B cell (primary cell): ENCODE results near the gene SFR1. TPM values are rescaled to one million over a fixed set of nuclear protein-coding genes. Genes with fewer than 3 reads are reported as not detected.

Experiments
- ATAC-seq: fragments of 200-7000 bp; cut with Tn5 transposase; one replicate; pipeline ENCODE4 v1.10.0; 2021; ENCODE audit warnings: low read depth, mild to moderate bottlenecking, moderate number of reproducible peaks, moderate library complexity
- CTCF ChIA-PET: fragments of 350-600 bp; sonication (Branson Sonifier 250); formaldehyde crosslinking; loops from one replicate; lab custom pipeline; 2021; ENCODE audit warnings: antibody characterized with exemption, inconsistent platforms; lab: Charles Lee
- POLR2A ChIA-PET: fragments of 350-600 bp; sonication (Branson Sonifier 250); formaldehyde crosslinking; loops from one replicate; lab custom pipeline; 2021; ENCODE audit warnings: antibody characterized with exemption; lab: Charles Lee
- DNase-seq: peaks from one replicate; pipeline ENCODE4 v3.0.0; 2013
- H2AFZ ChIP-seq: 2 replicates; pipeline ENCODE4 v1.6.1; 2012; ENCODE audit warnings: mild to moderate bottlenecking, low read depth, low read length; ENCODE audit not compliant: insufficient read depth, poor library complexity, severe bottlenecking
- H3K27ac ChIP-seq, 2 donors: 1 replicate in 1 of 2; 2 replicates in 1 of 2; pipeline ENCODE4 v1.5.1; 2012 to 2013; ENCODE audit warnings: low read length in 2 of 2, mild to moderate bottlenecking in 2 of 2, moderate library complexity in 1 of 2
- H3K27me3 ChIP-seq, 4 experiments: fragments of 200-600 bp in 1 of 4; sonication (generic) in 1 of 4; replicated peaks in 1 of 4; 1 replicate in 2 of 4; 2 replicates in 2 of 4; pipeline versions ENCODE4 v1.6.1 to v1.7.0; 2013 to 2016; ENCODE audit warnings: low read length in 3 of 4, mild to moderate bottlenecking in 2 of 4, mixed read lengths in 1 of 4, moderate library complexity in 1 of 4; ENCODE audit not compliant: insufficient read depth in 4 of 4, control insufficient read depth in 3 of 4; ENCODE audit errors: control extremely low read depth in 1 of 4
- H3K36me3 ChIP-seq, 2 experiments: replicated peaks in 1 of 2; 1 replicate in 1 of 2; 2 replicates in 1 of 2; pipeline versions ENCODE4 v1.6.1 to v1.7.1; 2013; ENCODE audit warnings: low read length in 1 of 2; ENCODE audit not compliant: insufficient read depth in 2 of 2, control insufficient read depth in 1 of 2; ENCODE audit errors: control extremely low read depth in 1 of 2, extremely low read depth in 1 of 2
- H3K4me1 ChIP-seq, 2 donors: fragments of 200-600 bp in 1 of 2; sonication (generic) in 1 of 2; 1 replicate in 1 of 2; 2 replicates in 1 of 2; pipeline versions ENCODE4 v1.5.1 to v1.6.1; 2013 to 2017; ENCODE audit warnings: low read length in 2 of 2; ENCODE audit not compliant: control insufficient read depth in 2 of 2, insufficient read depth in 2 of 2
- H3K4me2 ChIP-seq: replicated peaks from 2 replicates; pipeline ENCODE3; 2012; ENCODE audit warnings: mild to moderate bottlenecking, low read depth, low read length; ENCODE audit not compliant: poor library complexity, severe bottlenecking
- H3K4me3 ChIP-seq, 5 experiments: fragments of 200-600 bp in 1 of 5; sonication (generic) in 1 of 5; 1 replicate in 3 of 5; 2 replicates in 2 of 5; pipeline versions ENCODE4 v1.5.1 to v1.7.0; 2011 to 2016; ENCODE audit warnings: low read length in 4 of 5, mild to moderate bottlenecking in 4 of 5, low read depth in 2 of 5, control low read depth in 1 of 5, moderate library complexity in 1 of 5; ENCODE audit not compliant: insufficient read depth in 1 of 5; ENCODE audit errors: control extremely low read depth in 1 of 5, extremely low read depth in 1 of 5
- H3K79me2 ChIP-seq: fragments of 200-600 bp; sonication (generic); one replicate; pipeline ENCODE4 v1.6.0; 2016; ENCODE audit warnings: low read length; ENCODE audit not compliant: control insufficient read depth, insufficient read depth
- H3K9ac ChIP-seq: fragments of 200-600 bp; sonication (generic); 2 replicates; pipeline ENCODE4 v1.6.1; 2017; ENCODE audit warnings: mild to moderate bottlenecking, low read length, moderate library complexity
- H3K9me3 ChIP-seq, 3 donors: one replicate each; pipeline versions ENCODE4 v1.6.1 to v1.7.1; 2013; ENCODE audit warnings: low read length in 2 of 3; ENCODE audit not compliant: control insufficient read depth in 2 of 3, insufficient read depth in 1 of 3; ENCODE audit errors: control extremely low read depth in 1 of 3
- H4K20me1 ChIP-seq: 2 replicates; pipeline ENCODE4 v1.6.0; 2012; ENCODE audit warnings: mild to moderate bottlenecking, low read length; ENCODE audit not compliant: insufficient read depth, control insufficient read depth, poor library complexity, severe bottlenecking
- H3K27ac Mint-ChIP-seq: one replicate; pipeline ENCODE4 v1.8.0; 2021; ENCODE audit warnings: mixed read lengths
- H3K27me3 Mint-ChIP-seq: one replicate; pipeline ENCODE4 v1.8.0; 2021; ENCODE audit warnings: mixed read lengths
- H3K4me1 Mint-ChIP-seq: one replicate; pipeline ENCODE4 v1.8.0; 2021; ENCODE audit warnings: mixed read lengths
- H3K4me3 Mint-ChIP-seq: one replicate; pipeline ENCODE4 v1.8.0; 2021; ENCODE audit warnings: mixed read lengths
- H3K9me3 Mint-ChIP-seq: one replicate; pipeline ENCODE4 v1.8.0; 2022; ENCODE audit warnings: mixed read lengths; ENCODE audit not compliant: insufficient read depth
- CTCF ChIP-seq: fragments of 200-600 bp; IDR thresholded peaks from one replicate; pipeline ENCODE4 v1.8.0; 2022; ENCODE audit warnings: antibody characterized with exemption, mild to moderate bottlenecking
- EZH2 ChIP-seq: IDR thresholded peaks from 2 replicates; pipeline ENCODE4 v1.6.1; 2012; ENCODE audit warnings: borderline replicate concordance, low read depth, mild to moderate bottlenecking, moderate library complexity, low read length; ENCODE audit not compliant: insufficient read depth, poor library complexity, severe bottlenecking
- WGBS: methylation state at CpG from one replicate; pipeline ENCODE4 v1.1.5; 2013; ENCODE audit warnings: missing lambda C conversion rate; ENCODE audit not compliant: insufficient coverage; 5-methylcytosine and 5-hydroxymethylcytosine counted together
- intact Hi-C: fragments of 100-400 bp; cut with micrococcal nuclease; formaldehyde crosslinking; loops from one replicate; pipeline ENCODE4 v1.10.0; 2022
- polyA plus RNA-seq: library from polyadenylated mRNA; depleted of rRNA; stranded (reverse); fragments of >200 nt; gene quantifications from 2 replicates; pipeline ENCODE4 v1.2.3, GENCODE V29; 2012
- total RNA-seq, 2 donors: library from RNA; stranded (reverse); fragments of 120-200 nt in 1 of 2; gene quantifications; 1 replicate in 1 of 2; 2 replicates in 1 of 2; pipeline versions ENCODE4 v1.2.3 to v1.2.4, GENCODE V29; 2013 to 2022

SFR1 gene
- total and polyA plus RNA-seq, 2 donors (not counting 1 experiment from before 2014, with no cell fraction given) = 6.2 to 15.3 TPM

GRCh38 chr10:104120512-104120902 lies 1.5 kb upstream of the SFR1 start:
- Mint-ChIP-seq H3K27ac (peak overlapping the region; percentile 99), H3K27me3 (no peaks in the 10 kb centered on the region), H3K9me3 (no peaks in the 10 kb centered on the region), H3K4me1 (peaks cover 19% of the 10 kb centered on the region), H3K4me3 (peak overlapping the region; percentile 96)
- TF ChIP-seq EZH2 = no peak
- no peak for TF ChIP-seq CTCF
- peak overlapping the region; percentile 11 to 100 (median 95) for H3K4me3 ChIP-seq
- CTCF ChIA-PET = interaction anchor here (0.6 to 3.4 kb wide), 6 partner anchors 18 to 233 kb away, joined by 4 to 14 read pairs (median 8); no protein-coding TSS in a partner anchor
- H3K9me3 ChIP-seq = no peaks in the 10 kb centered on the region
- no peaks in the 10 kb centered on the region for H3K27me3 ChIP-seq
- POLR2A ChIA-PET = interaction anchor here (0.6 to 2.5 kb wide), 4 partner anchors 25 to 204 kb away, joined by 3 to 16 read pairs (median 8); partner anchors contain the start of gene SLK
- H3K79me2 ChIP-seq = peaks cover 3% of the 10 kb centered on the region
- H3K27ac ChIP-seq = peak overlapping the region; percentile 98 to 99
- H3K36me3 ChIP-seq = peaks cover 0 to 2% of the 10 kb centered on the region in 2 experiments
- no CpG with 5 or more reads among the region's 2 CpGs for WGBS
- H3K9ac ChIP-seq = peak overlapping the region; percentile 100
- peak overlapping the region; percentile 61 for H2AFZ ChIP-seq
- no peak for DNase-seq
- H3K4me2 ChIP-seq = peak overlapping the region; percentile 91
- ATAC-seq = no peak
- intact Hi-C loops = loop anchor here (5.0 kb wide), 4 partner anchors 217 to 1203 kb away; partner anchors contain the start of genes ATP5MK, CNNM2, ITPRIP and PDCD11
- no peaks in the 10 kb centered on the region for H4K20me1 ChIP-seq
- peaks cover 10 to 13% of the 10 kb centered on the region in 2 donors for H3K4me1 ChIP-seq

GRCh38 chr10:104120903-104121484 lies 977 bp upstream of the SFR1 start:
- POLR2A ChIA-PET = interaction anchor here (0.6 to 2.5 kb wide), 8 partner anchors 25 to 217 kb away, joined by 3 to 16 read pairs (median 4); partner anchors contain the start of genes ITPRIP and SLK
- peak; percentile 97 for DNase-seq
- intact Hi-C loops = loop anchor here (1.0 to 5.0 kb wide), 10 partner anchors 148 to 1204 kb away; partner anchors contain the start of genes ATP5MK, CFAP58, CNNM2 and GSTO2
- under 1% methylated on average over 24 of the region's 28 CpGs for WGBS
- H3K9ac ChIP-seq = peak overlapping the region; percentile 100
- H4K20me1 ChIP-seq = no peaks in the 10 kb centered on the region
- peak overlapping the region; percentile 91 for H3K4me2 ChIP-seq
- H3K4me3 ChIP-seq = peak overlapping the region; percentile 73 to 100 (median 95)
- ATAC-seq = peak; percentile 35
- peaks cover 3% of the 10 kb centered on the region for H3K79me2 ChIP-seq
- H2AFZ ChIP-seq = peak overlapping the region; percentile 61
- Mint-ChIP-seq H3K9me3 (no peaks in the 10 kb centered on the region), H3K27me3 (no peaks in the 10 kb centered on the region), H3K4me1 (peaks cover 19% of the 10 kb centered on the region), H3K4me3 (peak overlapping the region; percentile 96), H3K27ac (peak overlapping the region; percentile 99)
- no peaks in the 10 kb centered on the region for H3K9me3 ChIP-seq
- H3K4me1 ChIP-seq = peaks cover 10 to 13% of the 10 kb centered on the region in 2 donors
- H3K36me3 ChIP-seq = peaks cover 0 to 3% of the 10 kb centered on the region in 2 experiments
- H3K27ac ChIP-seq = peak overlapping the region; percentile 98 to 99
- H3K27me3 ChIP-seq = no peaks in the 10 kb centered on the region
- TF ChIP-seq EZH2 = no peak
- no peak for TF ChIP-seq CTCF
- CTCF ChIA-PET = interaction anchor here (0.6 to 3.4 kb wide), 18 partner anchors 8 to 408 kb away, joined by 3 to 14 read pairs (median 4); partner anchors contain the start of gene ITPRIP
